Measurements from ENCODE around the gene COL27A1. TPM values are rescaled to one million over a fixed set of nuclear protein-coding genes. Genes with fewer than 3 reads are reported as not detected.

Gene COL27A1
- total and polyA plus RNA-seq, 9 of the 15 experiments (the other 6 are each of a cell fraction or from before 2014, with no cell fraction given): 0.07 TPM; not detected in 8

- no peak for TF ChIP-seq CHAMP1 (IDR thresholded peaks at IDR 0.05)
- TF ChIP-seq ZNF644 (tag; IDR thresholded peaks at IDR 0.05; ENCODE audit: low read depth): no peak
- TF ChIP-seq ARID3B (CRISPR knock-in tag; IDR thresholded peaks at IDR 0.05; ENCODE audit: borderline replicate concordance): no peak
- no peak for TF ChIP-seq POU5F1 (IDR thresholded peaks at IDR 0.05; ENCODE audit: borderline replicate concordance, low read depth, low read length, partially characterized antibody)
- TF ChIP-seq MBD1 (CRISPR knock-in tag; IDR thresholded peaks at IDR 0.05): no peak
- no peak for TF ChIP-seq ZNF133 (CRISPR knock-in tag; IDR thresholded peaks at IDR 0.05)
- TF ChIP-seq ZNF232 (CRISPR knock-in tag; IDR thresholded peaks at IDR 0.05): no peak
- no peak for TF ChIP-seq KAT2B (IDR thresholded peaks at IDR 0.05; ENCODE audit: low read depth, low read length)
Observed at GRCh38 chr9:114264806-114265550, 109.6 kb downstream of the COL27A1 start (continued).

Data from K562 (cell line).